K562 (cell line): ENCODE data around the gene MYBPC3. TPM values are rescaled to one million over a fixed set of nuclear protein-coding genes. Genes with fewer than 3 reads are reported as not detected.

Experiments
- ATAC-seq: fragments of 200-7000 bp; cut with Tn5 transposase; 3 replicates; pipeline ENCODE4 v1.9.1; 2020; ENCODE audit warnings: moderate library complexity
- BruUV-seq: library from RNA; stranded (reverse); fragments of 400-500 nt; replicated peaks from 2 replicates; lab custom pipeline; 2021; lab: Mats Ljungman, UMichigan
- CTCF ChIA-PET: fragments of 300-600 bp; formaldehyde crosslinking; extraction: SDS; loops from one replicate; lab custom pipeline; 2021; ENCODE audit warnings: low intra/inter-chr PET ratio; lab: Yijun Ruan, JAX
- POLR2A ChIA-PET: fragments of 300-600, 350-650 bp; sonication (Branson Sonifier 250); formaldehyde crosslinking; extraction: SDS; loops from one replicate; lab custom pipeline; 2021; ENCODE audit warnings: antibody characterized with exemption, inconsistent platforms; lab: Yijun Ruan, JAX
- DNase-seq, 4 experiments: peaks; one replicate each; pipeline versions ENCODE4 v3.0.0 to v3.0.0-alpha.2; 2011 to 2018; ENCODE audit warnings: low spot score in 3 of 4, mixed read lengths in 3 of 4; ENCODE audit errors: extremely low read depth in 1 of 4
- FAIRE-seq: peaks from 2 replicates; lab custom pipeline; 2011; peaks lifted over from hg19 to GRCh38; lab: Jason Lieb, UNC
- H2AFZ ChIP-seq: 2 replicates; pipeline ENCODE4 v1.6.0; 2011; ENCODE audit warnings: low read depth, low read length, control low read depth, inconsistent platforms
- H3K27ac ChIP-seq: fragments of 200-600 bp; 3 replicates; pipeline ENCODE4 v1.8.0; 2011; ENCODE audit warnings: low read depth, mild to moderate bottlenecking, control low read depth, inconsistent platforms, low read length, moderate library complexity, mixed read lengths; ENCODE audit errors: extremely low read depth
- H3K27me3 ChIP-seq, 2 experiments: fragments of 300-600 bp in 1 of 2; 2 replicates in 1 of 2; 3 replicates in 1 of 2; pipeline versions ENCODE4 v1.6.0 to v1.8.0; 2011; ENCODE audit warnings: inconsistent platforms in 2 of 2, low read length in 2 of 2, mild to moderate bottlenecking in 1 of 2, mixed read lengths in 1 of 2, moderate library complexity in 1 of 2; ENCODE audit not compliant: control insufficient read depth in 2 of 2, insufficient read depth in 2 of 2
- H3K36me3 ChIP-seq: fragments of 300-600 bp; 3 replicates; pipeline ENCODE4 v1.8.0; 2011; ENCODE audit warnings: mild to moderate bottlenecking, low read length, inconsistent platforms; ENCODE audit not compliant: control insufficient read depth, insufficient read depth
- H3K4me1 ChIP-seq, 2 experiments: fragments of 200-600 bp in 1 of 2; replicated peaks in 1 of 2; 2 replicates in 1 of 2; 3 replicates in 1 of 2; pipeline versions ENCODE4 v1.5.1 to v1.8.0; 2011; ENCODE audit warnings: inconsistent platforms in 2 of 2, low read length in 2 of 2, mild to moderate bottlenecking in 1 of 2, mixed read lengths in 1 of 2, moderate library complexity in 1 of 2; ENCODE audit not compliant: control insufficient read depth in 2 of 2, insufficient read depth in 2 of 2
- H3K4me2 ChIP-seq: 2 replicates; pipeline ENCODE4 v1.6.1; 2011; ENCODE audit warnings: low read length, control low read depth, inconsistent platforms, mixed read lengths; ENCODE audit not compliant: insufficient read depth
- H3K4me3 ChIP-seq: fragments of 200-600 bp; sonication (generic), shearing (Covaris generic); 2 replicates; pipeline ENCODE4 v1.5.1; 2016; ENCODE audit warnings: control low read depth, inconsistent platforms
- H3K79me2 ChIP-seq: fragments of 200-600 bp; 3 replicates; pipeline ENCODE4 v1.8.0; 2011; ENCODE audit warnings: low read length, inconsistent platforms; ENCODE audit not compliant: control insufficient read depth, insufficient read depth
- H3K9ac ChIP-seq, 2 experiments: 2 replicates each; pipeline versions ENCODE4 v1.6.0 to v1.6.1; 2011; ENCODE audit warnings: low read depth in 2 of 2, low read length in 2 of 2, control low read depth in 1 of 2, inconsistent platforms in 1 of 2, mild to moderate bottlenecking in 1 of 2, mixed read lengths in 1 of 2; ENCODE audit not compliant: insufficient read depth in 1 of 2
- H3K9me1 ChIP-seq: one replicate; pipeline ENCODE4 v1.6.0; 2011; ENCODE audit warnings: inconsistent platforms, mild to moderate bottlenecking, low read length, moderate library complexity; ENCODE audit not compliant: control insufficient read depth, insufficient read depth
- H3K9me3 ChIP-seq: replicated peaks from 2 replicates; pipeline ENCODE4 v1.5.1; 2011; ENCODE audit warnings: low read depth, low read length, inconsistent platforms; ENCODE audit not compliant: control insufficient read depth, insufficient read depth
- H4K20me1 ChIP-seq: replicated peaks from 2 replicates; pipeline ENCODE4 v1.6.1; 2011; ENCODE audit warnings: low read length, inconsistent platforms, mixed read lengths; ENCODE audit not compliant: control insufficient read depth, insufficient read depth
- CAMTA2 ChIP-seq: fragments of 250-450 bp; sonication (Bioruptor Pico); conservative IDR thresholded peaks from 2 replicates; pipeline ENCODE4 v1.5.1; 2022
- LCOR ChIP-seq: sonication (generic); formaldehyde crosslinking; IDR thresholded peaks from 2 replicates; pipeline ENCODE4 v1.8.0; 2022; ENCODE audit warnings: mild to moderate bottlenecking, missing genetic modification reagents
- POLR2G ChIP-seq: fragments of 200-400 bp; formaldehyde crosslinking; IDR thresholded peaks from 2 replicates; pipeline ENCODE4 v1.6.1; 2017; ENCODE audit warnings: low read depth, mild to moderate bottlenecking, antibody characterized with exemption, low read length, moderate library complexity
- ZC3H8 ChIP-seq: fragments of 450-650 bp; IDR thresholded peaks from 2 replicates; pipeline ENCODE4 v1.6.1; 2017
- ZNF347 ChIP-seq: fragments of 450-650 bp; formaldehyde crosslinking; IDR thresholded peaks from 2 replicates; pipeline ENCODE4 v1.4.0; 2020; ENCODE audit warnings: low read depth, mild to moderate bottlenecking, moderate library complexity
- WGBS: fragments of 100-300 bp; shearing (Covaris generic); methylation state at CpG from one replicate; pipeline ENCODE4 v1.1.6; 2016; ENCODE audit warnings: low coverage, mixed read lengths; ENCODE audit not compliant: insufficient coverage; ENCODE audit errors: missing lambda C conversion rate; 5-methylcytosine and 5-hydroxymethylcytosine counted together
- in situ Hi-C: fragments of 300-500 bp; cut with MboI; formaldehyde crosslinking; loops from 4 replicates; pipeline ENCODE4 v1.15.0; 2018; ENCODE audit warnings: inconsistent platforms, mixed read lengths
- intact Hi-C: fragments of 100-400 bp; cut with micrococcal nuclease; formaldehyde crosslinking; loops from 2 replicates; pipeline ENCODE4 v1.14.2; 2022
- polyA plus RNA-seq, 8 experiments: library from polyadenylated mRNA; depleted of rRNA in 4 of 8; stranded (reverse) in 5 of 8; unstranded in 3 of 8; fragments of >200 nt; fragmentation: Nextera tagmentation in 2 of 8; fragmentation: Illumina TruSeq in 1 of 8; extraction: Ambion mirVana in 2 of 8; extraction: Trizol in 1 of 8; gene quantifications; 2 replicates each; pipeline versions ENCODE4 v1.2.1 to v1.2.3, GENCODE V29; 2011 to 2014; ENCODE audit warnings: inconsistent platforms in 1 of 8, missing spikeins in 1 of 8
- total RNA-seq, 7 experiments: library from RNA; depleted of rRNA in 6 of 7; stranded (reverse); fragments of >200 nt in 6 of 7; fragmentation: Illumina TruSeq in 2 of 7; extraction: Trizol in 2 of 7; gene quantifications; 2 replicates each; pipeline versions ENCODE4 v1.2.1 to v1.2.3, GENCODE V29; 2011 to 2021; ENCODE audit warnings: low replicate concordance in 1 of 7
- TF ChIP-seq, protein P1 (sequence below): sonication (generic); formaldehyde crosslinking; IDR thresholded peaks from 2 replicates; pipeline ENCODE4 v1.8.1; 2023; ENCODE audit warnings: missing genetic modification reagents, mild to moderate bottlenecking, borderline replicate concordance

The MYBPC3 gene
- total and polyA plus RNA-seq, 9 of the 15 experiments (the other 6 are each of a cell fraction or from before 2014, with no cell fraction given) = 0.01 TPM; not detected in 8

DNA sequence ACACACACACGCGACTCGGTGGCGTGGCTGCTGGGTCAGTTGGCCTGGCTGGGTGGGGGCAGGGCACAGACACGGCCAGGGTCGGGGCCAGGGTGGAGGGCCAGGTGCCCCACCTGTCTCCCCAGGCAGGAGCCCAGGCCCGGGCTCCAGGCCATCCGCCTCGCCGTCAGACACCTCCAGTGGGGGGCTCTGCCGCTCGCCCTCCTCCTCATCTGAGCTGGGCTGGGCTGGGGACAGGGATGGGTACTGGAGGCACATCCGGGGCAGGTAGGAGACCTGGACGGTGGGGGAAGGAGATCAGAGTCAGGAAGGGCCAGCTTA is 6.2 kb upstream of the MYBPC3 start:
- FAIRE-seq = no peak
- CTCF ChIA-PET = no interaction called here
- no TSS peak for BruUV-seq
- H3K79me2 ChIP-seq = no peaks in the 10 kb centered on the region
- peaks cover 0 to 31% of the 10 kb centered on the region in 2 experiments; a peak in 3 of 5 replicates for H3K4me1 ChIP-seq
- no peak overlapping the region for H3K9ac ChIP-seq
- H2AFZ ChIP-seq = no peak overlapping the region
- H3K27me3 ChIP-seq = no peaks in the 10 kb centered on the region
- 81% methylated on average over 5 of the region's 14 CpGs for WGBS
- in situ Hi-C loops = loop anchor here (10.0 kb wide), 1 partner anchor 474 kb away; no protein-coding TSS in a partner anchor
- no peak for DNase-seq
- H4K20me1 ChIP-seq = no peaks in the 10 kb centered on the region
- TF ChIP-seq ZNF347 (CRISPR knock-in tag) (no peak), POLR2G (peak; percentile 36; the same call in 1 of the 2 replicates), ZC3H8 (no peak), LCOR (CRISPR knock-in tag) (no peak), CAMTA2 (CRISPR knock-in tag) (no peak)
- TF ChIP-seq, protein P1, sequence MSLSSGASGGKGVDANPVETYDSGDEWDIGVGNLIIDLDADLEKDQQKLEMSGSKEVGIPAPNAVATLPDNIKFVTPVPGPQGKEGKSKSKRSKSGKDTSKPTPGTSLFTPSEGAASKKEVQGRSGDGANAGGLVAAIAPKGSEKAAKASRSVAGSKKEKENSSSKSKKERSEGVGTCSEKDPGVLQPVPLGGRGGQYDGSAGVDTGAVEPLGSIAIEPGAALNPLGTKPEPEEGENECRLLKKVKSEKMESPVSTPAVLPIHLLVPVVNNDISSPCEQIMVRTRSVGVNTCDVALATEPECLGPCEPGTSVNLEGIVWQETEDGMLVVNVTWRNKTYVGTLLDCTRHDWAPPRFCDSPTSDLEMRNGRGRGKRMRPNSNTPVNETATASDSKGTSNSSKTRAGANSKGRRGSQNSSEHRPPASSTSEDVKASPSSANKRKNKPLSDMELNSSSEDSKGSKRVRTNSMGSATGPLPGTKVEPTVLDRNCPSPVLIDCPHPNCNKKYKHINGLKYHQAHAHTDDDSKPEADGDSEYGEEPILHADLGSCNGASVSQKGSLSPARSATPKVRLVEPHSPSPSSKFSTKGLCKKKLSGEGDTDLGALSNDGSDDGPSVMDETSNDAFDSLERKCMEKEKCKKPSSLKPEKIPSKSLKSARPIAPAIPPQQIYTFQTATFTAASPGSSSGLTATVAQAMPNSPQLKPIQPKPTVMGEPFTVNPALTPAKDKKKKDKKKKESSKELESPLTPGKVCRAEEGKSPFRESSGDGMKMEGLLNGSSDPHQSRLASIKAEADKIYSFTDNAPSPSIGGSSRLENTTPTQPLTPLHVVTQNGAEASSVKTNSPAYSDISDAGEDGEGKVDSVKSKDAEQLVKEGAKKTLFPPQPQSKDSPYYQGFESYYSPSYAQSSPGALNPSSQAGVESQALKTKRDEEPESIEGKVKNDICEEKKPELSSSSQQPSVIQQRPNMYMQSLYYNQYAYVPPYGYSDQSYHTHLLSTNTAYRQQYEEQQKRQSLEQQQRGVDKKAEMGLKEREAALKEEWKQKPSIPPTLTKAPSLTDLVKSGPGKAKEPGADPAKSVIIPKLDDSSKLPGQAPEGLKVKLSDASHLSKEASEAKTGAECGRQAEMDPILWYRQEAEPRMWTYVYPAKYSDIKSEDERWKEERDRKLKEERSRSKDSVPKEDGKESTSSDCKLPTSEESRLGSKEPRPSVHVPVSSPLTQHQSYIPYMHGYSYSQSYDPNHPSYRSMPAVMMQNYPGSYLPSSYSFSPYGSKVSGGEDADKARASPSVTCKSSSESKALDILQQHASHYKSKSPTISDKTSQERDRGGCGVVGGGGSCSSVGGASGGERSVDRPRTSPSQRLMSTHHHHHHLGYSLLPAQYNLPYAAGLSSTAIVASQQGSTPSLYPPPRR (CRISPR knock-in tag) = no peak
- TF ChIP-seq, all 486 proteins: peak for 1
- Histone ChIP-seq H3K9me3 (peaks cover 13% of the 10 kb centered on the region), H3K27ac (no peak overlapping the region), H3K4me2 (no peak overlapping the region), H3K36me3 (0 out of 3 replicates have a peak, but pooled peaks cover 3% of the 10 kb centered on the region), H3K4me3 (no peak overlapping the region), H3K9me1 (no peaks in the 10 kb centered on the region)
- intact Hi-C loops = loop anchor here (10.0 kb wide), 2 partner anchors 46 to 474 kb away; partner anchors contain the start of gene SLC39A13
- POLR2A ChIA-PET = no interaction called here
- no peak for ATAC-seq
